Adipose tissue (tissue), 3 donors: ENCODE measurements around the gene TRMO. TPM values are rescaled to one million over a fixed set of nuclear protein-coding genes. Genes with fewer than 3 reads are reported as not detected.
"Not testable (repeated sequence)": the region's sequence is repeated elsewhere in the genome, so short reads cannot be mapped to it uniquely, and the experiment has no call there.

Source experiments
- H3K27ac ChIP-seq: one replicate; pipeline ENCODE4 v1.5.1; 2013; ENCODE audit warnings: low read depth, low read length
- WGBS, 3 donors: extraction: QIAGEN DNeasy Blood & Tissue Kit; methylation state at CpG; one replicate each; pipeline ENCODE4 v1.1.7; 2013; 5-methylcytosine and 5-hydroxymethylcytosine counted together
- polyA plus RNA-seq, 3 donors: library from polyadenylated mRNA; stranded (reverse); fragments of 200-250 nt; gene quantifications; one replicate each; pipeline ENCODE4 v1.2.3, GENCODE V29; 2013
- donor health status: healthy with polysubstance abuse.
- donor health status: Bipolar disorder and iron deficiency.
- donor health status: healthy.

The TRMO gene, protein sequence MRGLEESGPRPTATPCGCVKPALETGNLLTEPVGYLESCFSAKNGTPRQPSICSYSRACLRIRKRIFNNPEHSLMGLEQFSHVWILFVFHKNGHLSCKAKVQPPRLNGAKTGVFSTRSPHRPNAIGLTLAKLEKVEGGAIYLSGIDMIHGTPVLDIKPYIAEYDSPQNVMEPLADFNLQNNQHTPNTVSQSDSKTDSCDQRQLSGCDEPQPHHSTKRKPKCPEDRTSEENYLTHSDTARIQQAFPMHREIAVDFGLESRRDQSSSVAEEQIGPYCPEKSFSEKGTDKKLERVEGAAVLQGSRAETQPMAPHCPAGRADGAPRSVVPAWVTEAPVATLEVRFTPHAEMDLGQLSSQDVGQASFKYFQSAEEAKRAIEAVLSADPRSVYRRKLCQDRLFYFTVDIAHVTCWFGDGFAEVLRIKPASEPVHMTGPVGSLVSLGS
- 10 to 100 TPM in 1 of 3 donors, 1 to 10 TPM in 2; 5.8 to 11.5 (median 6.9) TPM for polyA plus RNA-seq

DNA sequence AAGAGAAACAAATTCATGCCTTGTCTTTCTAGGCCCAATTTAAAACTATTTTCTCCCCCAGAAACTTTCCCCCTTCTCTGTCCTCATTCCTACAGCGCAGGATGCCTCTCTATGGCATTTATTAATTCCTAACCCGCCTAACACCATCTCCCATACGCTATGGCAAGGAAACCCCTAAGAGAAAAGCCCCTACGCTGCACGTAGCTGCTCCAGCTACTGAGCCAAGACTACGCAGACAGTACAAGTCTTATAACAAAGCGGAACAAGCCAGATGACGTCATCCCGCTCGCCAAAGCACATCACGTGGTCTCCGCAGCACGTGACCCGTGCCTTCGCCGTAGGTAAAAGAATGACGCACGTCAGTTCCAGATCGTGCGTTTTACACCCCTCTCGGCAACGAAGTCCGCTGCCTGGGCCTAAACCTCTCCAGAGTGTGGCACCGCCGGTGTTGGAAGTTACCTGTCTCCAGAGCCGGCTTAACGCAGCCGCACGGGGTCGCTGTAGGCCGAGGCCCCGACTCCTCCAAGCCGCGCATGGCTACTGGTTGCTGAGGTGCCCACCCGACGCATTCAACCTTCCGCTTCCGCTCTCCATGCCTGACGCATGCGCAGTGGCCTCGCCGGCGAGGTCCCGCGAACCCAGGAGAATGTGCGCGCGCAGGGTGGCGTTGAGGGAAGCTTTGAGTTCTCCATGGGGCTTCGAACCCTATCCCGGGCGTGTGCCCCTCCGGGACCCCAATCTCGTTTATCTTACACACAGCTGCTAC, at the start of gene TRMO:
Gene TRMO, minus strand, starts transcription at position 542 of the 766 bp plus-strand sequence. Its CDS starts 7 bp downstream, at position 535.
- 0% methylated on average over 54 of the region's 54 CpGs for WGBS, 3 donors
- peak within 1 kb of the TSS; percentile 85 for H3K27ac ChIP-seq

DNA sequence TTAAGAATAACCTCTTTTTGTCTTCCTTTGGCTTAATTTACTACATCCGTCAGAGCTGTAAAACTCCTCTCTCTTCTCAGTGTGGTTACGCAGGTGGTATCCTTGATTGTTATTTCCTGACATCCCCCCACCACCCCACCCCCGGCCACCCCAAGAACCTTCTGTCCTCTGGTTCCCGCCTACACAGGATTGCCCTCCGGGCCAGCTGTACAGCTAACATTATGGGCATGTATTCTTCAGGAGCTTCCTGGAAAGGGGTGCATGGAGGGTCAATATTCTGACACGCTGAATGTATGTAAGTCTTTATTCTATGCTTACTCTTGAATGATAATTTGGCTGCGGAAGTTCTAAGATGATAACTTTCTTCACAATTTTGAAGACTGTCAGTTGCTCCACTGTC, 47.9 kb upstream of the TRMO start:
- WGBS, 3 donors = 47 to 66% (median 54%) methylated on average over 7 of the region's 7 CpGs
- H3K27ac ChIP-seq = no peak overlapping the region

DNA sequence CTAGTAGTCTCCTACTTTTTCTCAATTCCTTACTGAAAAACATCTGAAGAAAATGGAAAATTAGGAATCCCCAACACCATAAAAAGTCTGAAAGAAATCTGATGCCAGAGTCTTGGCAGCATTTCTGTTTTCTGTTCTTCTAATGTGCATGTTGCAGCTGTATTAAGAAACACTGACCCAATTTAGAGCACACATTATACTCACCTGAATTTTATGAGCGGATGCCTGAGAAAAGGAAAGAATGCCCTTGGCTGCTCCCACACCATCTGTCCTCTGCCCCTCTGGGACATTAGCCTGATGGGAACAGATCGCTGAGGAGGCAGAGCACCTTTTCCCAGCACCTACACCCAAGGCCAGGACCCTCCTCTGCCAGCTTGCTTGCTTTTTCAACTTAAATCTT, 46.7 kb upstream of the TRMO start:
- 75 to 91% (median 89%) methylated on average over 2 of the region's 2 CpGs for WGBS, 3 donors
- H3K27ac ChIP-seq = no peak overlapping the region

DNA sequence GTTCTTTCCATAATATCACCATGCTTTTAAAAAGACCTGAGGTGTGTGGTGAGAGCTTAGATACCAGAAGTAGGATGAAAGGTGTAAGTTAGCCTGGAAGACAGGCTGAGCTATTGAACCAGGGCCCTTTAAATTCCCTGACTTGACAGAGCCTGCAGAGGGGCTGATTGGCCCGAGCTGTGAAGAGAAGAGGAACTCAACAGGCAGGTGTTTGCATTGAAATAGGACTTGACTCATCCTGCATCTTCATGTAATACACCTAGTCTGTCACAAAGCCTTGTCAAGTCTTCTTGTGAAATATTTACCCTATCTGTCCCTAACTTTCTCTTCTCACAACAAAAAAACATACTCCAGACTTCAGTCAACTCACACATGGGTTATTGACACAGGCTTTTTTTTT, 44.2 kb upstream of the TRMO start:
- WGBS, 3 donors = 0 to 35% (median 8%) methylated on average over 1 of the region's 1 CpG
- no peak overlapping the region for H3K27ac ChIP-seq

DNA sequence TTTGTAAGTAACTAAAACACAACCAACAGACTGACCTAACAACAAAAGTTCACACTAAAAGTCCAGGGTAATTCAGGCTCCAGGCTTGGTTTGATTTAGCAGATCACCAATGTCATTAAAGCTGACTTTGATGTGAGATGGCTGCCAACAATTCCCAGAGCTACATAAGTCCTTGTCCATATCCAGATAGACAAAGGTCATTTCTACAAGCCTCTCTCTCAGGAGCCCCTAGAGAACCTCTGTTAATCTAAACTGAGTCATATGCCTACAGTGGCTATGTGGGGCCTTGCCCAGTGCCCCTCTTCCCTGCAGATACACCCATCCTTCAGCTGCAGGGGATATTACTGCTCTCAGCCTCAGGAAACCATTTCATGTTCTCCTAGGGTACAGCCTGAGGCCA, 42.6 kb upstream of the TRMO start:
- no peak overlapping the region for H3K27ac ChIP-seq

DNA sequence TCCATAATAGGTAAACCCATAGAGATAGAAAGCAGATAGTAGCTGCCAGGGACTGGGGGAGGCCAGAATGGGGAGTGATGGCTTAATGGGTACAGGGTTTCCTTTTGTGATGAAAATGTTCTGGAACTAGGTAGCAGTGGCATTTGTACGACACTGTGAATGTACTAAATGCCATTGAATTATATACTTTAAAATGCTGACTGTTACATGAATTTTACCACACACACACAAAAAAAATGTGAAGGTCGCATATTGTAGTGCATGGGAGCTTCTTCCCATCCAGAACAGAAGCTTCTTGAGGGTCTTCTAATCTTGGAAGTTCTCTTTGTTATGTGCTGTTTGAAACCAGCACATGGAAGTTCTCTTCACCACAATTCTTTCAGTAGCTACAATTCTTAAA, 40.9 kb upstream of the TRMO start:
- WGBS, 3 donors = 66 to 78% (median 77%) methylated on average over 2 of the region's 2 CpGs
- no peak overlapping the region for H3K27ac ChIP-seq

DNA sequence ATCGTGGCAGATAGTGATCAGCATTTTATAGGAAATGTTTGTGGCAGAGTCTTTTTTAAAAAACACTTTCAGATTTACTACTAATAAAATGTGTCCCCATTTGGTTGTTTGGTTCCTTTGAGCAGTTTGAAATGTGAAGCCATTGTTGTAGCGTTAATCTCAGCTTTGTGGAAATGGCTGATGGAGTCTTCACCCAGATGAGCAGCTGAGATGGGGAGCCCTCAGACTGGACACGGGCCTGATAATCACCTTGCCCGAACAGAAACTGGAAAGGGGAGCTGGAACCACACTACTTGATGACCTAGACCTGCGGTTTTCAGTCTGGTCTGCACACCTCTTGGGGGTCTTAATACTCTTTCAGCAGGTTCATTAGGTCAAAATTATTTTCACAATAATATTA, 40.3 kb upstream of the TRMO start:
- WGBS, 3 donors = 82 to 90% (median 87%) methylated on average over 5 of the region's 5 CpGs
- no peak overlapping the region for H3K27ac ChIP-seq

DNA sequence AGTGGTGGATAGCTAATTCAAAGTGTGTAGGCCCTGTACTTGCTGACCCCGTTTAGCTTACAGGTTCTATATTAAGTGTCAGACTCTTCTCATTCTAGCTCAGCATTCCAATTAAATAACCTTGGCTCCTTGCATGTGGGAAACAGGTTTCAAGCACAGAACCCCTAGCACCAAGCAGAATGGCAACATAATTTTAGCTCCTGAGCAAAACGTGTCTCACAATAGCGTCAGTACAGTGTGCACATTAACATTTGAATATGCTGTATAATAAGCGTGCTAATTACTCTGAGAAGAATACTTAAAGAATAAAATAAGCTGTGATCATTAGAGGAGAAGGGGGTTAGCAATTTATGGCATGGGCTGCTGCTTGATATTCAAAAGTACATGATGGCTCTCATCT, 39.8 kb upstream of the TRMO start:
- H3K27ac ChIP-seq = no peak overlapping the region
- WGBS, 3 donors = 60 to 81% (median 80%) methylated on average over 4 of the region's 4 CpGs

DNA sequence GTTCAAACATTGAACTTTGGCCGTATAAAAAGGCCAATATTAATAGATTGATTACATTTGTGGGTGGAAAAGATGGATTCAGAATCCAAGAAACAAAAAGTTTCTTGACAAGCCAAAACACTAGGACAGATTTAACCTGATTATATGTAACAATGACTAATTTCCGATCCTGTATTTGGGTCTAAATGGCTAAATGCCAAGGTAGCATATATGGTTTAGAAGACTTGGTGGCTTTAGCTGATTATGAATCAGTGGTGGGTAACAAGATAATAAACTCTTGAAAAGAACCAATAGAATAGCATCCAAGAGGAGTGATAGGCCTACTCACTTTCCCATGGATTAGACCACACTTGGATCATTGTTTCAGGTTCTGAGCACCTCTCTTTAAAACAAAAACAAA, 39.1 kb upstream of the TRMO start:
- 76 to 91% (median 89%) methylated on average over 2 of the region's 2 CpGs for WGBS, 3 donors
- no peak overlapping the region for H3K27ac ChIP-seq

DNA sequence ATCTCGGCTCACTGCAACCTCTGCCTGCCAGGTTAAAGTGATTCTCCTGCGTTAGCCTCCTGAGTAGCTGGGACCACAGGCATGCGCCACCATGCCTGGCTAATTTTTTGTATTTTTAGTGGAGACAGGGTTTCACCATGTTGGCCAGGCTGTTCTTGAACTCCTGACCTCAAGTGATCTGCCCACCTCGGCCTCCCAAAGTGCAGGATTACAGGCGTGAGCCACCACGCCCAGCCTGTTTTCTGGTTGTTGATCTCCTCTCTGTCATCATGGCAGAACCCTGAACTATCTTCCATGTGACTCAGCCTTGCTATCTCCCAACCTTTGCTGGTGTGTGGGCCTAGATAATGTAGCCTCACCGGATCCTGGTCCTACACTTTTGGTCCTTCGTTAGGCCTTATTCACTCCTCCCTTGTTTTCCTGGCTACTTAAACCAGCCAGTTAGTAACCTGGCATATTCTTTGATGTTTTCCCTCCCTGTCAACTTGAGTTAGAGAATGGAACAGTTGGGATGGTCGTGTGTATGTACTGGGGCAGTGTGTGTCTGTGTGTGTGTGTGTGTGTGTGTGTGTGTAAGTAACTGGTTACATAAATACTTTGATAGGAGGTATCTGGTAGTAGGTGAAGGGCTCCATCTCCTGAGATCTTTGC, 38.5 kb upstream of the TRMO start:
- 87 to 91% (median 87%) methylated on average over 9 of the region's 9 CpGs for WGBS, 3 donors
- H3K27ac ChIP-seq = not testable (repeated sequence)

DNA sequence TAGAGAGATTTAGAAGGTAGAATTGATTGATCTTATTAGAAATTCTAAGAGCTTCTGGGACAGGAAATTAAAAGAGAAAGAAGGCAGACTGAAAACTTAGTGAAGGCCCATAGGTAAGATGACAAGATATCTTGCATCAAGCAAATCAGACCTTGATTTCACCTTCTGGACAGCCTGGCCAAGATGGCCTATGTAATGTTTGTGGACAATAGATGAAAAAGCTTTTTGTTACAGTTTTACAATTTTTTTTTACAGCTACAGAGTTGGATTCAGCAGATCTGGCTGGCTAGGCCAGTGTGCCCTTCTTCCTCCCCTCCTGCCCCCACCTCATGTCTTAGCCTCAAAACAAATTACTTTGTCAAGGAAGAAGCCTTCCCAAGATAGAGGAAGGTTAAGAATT, 37.3 kb upstream of the TRMO start:
- no peak overlapping the region for H3K27ac ChIP-seq

DNA sequence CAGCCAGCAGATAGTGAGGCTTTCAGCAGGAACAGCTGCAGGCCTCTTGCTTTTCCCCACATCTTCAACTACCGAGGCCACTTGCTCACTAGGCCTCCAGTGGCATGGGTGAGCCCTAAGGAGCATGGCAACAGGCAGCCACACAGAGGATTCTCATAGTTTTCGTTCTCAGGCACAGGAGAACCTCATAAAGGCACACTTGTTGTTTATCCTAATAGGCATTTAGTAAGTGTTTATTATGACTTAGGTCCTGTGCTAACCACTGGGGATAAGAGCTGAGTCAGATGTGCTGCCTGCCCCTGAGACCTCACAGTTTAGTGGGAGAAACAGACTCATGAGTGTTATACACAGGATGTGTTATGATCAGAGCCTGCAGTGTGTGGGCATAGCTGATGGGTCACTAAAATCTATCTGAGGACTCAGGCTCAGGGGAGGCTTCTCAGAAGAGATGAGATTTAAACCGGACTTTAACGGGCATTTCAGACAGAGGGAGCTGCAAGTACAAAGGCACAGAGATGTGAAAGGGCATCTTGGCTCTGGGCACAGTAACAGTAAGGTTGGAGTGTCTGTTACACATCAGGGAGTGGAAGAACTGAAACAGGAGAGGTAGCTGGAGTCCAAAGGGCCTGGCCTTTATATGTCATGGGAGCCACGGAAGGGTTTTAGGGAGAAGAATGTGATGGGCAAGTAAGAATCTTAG, 36.7 kb upstream of the TRMO start:
- H3K27ac ChIP-seq = no peak overlapping the region
- WGBS, 3 donors = 69 to 75% (median 72%) methylated on average over 5 of the region's 5 CpGs

DNA sequence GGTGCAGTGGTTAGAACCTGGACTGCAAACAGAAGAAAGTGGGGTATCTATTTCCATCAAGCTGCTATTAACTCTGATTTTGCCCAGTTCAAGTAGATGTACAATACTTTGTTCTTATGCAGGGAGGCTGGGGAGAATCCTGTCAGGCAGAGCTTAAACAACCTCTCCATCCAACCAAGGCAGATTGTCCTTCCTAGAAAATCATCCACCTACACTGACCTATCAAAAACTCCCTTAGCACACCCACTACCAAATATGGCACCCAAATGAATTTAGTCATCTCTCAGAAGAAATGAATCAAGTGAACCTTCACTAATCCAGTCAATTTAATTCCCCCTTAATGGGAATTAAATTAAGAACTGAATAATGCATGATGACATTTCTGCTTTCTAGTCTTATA, 34.0 kb upstream of the TRMO start:
- H3K27ac ChIP-seq = no peak overlapping the region

DNA sequence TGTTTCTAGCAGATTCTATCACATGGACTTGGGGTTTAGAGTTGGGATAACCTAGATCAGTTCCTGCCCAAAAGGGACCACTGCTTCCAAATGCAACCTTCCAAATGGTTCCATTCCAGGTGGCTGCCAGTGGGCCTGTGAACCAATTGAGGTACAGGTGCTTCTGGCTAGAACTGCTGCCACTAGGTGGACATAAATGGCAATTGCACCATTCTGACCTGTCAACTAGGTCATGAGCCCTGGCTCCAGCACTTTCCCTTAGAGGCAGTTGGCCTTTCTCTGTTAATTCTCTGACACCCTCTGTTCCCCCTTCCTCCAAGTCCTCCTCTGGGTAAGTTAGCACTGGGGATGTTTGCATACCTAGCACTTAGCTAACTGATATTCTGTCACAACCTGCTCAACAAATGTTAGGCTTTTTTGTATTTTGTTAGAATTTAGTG, 32.3 kb upstream of the TRMO start:
- H3K27ac ChIP-seq = no peak overlapping the region

DNA sequence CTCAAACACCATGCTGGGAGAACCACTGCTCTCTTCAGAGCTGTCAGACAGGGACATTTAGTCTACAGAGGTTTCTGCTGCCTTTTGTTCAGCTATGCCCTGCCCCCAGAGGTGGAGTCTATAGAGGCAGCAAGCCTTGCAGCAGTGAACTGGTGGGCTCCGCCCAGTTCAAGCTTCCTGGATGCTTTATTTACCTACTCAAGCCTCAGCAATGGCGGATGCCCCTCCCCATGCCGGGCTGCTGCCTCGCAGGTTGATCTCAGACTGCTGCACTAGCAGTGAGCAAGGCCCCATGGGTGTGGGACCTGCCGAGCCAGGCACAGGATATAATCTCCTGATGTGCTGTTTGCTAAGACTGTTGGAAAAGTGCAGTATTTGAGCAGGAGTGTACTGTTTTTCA, 28.6 kb upstream of the TRMO start:
- WGBS, 3 donors = 84 to 95% (median 89%) methylated on average over 5 of the region's 5 CpGs

DNA sequence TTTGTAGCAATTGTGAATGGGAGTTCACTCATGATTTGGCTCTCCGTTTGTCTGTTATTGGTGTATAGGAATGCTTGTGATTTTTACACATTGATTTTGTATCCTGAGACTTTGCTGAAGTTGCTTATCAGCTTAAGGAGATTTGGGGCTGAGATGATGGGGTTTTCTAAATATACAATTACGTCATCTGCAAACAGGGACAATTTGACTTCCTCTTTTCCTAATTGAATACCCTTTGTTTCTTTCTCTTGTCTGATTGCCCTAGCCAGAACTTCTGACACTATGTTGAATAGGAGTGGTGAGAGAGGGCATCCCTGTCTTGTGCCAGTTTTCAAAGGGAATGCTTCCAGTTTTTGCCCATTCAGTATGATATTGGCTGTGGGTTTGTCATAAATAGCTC, 24.8 kb upstream of the TRMO start:
- WGBS, 3 donors = 41 to 48% (median 48%) methylated on average over 2 of the region's 2 CpGs

More for the DNA sequence above, 28.6 kb upstream of the TRMO start:
- H3K27ac ChIP-seq = not testable (repeated sequence)

DNA sequence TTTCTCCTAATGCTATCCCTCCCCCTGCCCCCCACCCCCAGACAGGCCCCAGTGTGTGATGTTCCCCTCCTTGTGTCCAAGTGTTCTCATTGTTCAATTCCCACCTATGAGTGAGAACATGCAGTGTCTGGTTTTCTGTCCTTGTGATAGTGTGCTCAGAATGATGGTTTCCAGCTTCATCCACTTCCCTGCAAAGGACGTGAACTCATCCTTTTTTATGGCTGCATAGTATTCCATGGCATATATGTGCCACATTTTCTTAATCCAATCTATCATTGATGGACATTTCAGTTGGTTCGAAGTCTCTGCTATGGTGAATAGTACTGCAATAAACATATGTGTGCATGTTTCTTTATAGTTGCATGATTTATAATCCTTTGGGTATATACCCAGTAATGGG, 23.2 kb upstream of the TRMO start:
- WGBS, 3 donors = 73 to 95% (median 95%) methylated on average over 2 of the region's 2 CpGs
- H3K27ac ChIP-seq = not testable (repeated sequence)

More for the DNA sequence above, 24.8 kb upstream of the TRMO start:
- H3K27ac ChIP-seq = not testable (repeated sequence)

DNA sequence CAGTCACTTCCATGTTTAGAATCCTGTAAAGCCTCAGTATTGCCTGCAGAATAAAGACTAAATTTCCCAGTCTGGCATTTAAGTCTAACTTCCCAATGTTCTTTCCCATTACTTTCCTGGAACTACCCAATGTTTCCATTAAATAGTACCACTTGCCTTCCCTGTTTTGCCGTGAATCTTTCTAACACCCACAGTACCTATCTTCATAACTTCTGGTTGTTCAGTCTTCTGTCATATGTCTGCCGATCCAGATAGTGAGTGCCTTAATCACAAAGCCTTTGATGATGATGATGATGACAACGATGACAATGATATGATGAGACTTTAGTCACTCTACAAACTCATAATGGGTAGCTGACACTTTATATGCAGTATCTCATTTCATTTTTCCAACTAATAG, 22.3 kb upstream of the TRMO start:
- no peak overlapping the region for H3K27ac ChIP-seq
- WGBS, 3 donors = 73 to 86% (median 81%) methylated on average over 3 of the region's 3 CpGs

DNA sequence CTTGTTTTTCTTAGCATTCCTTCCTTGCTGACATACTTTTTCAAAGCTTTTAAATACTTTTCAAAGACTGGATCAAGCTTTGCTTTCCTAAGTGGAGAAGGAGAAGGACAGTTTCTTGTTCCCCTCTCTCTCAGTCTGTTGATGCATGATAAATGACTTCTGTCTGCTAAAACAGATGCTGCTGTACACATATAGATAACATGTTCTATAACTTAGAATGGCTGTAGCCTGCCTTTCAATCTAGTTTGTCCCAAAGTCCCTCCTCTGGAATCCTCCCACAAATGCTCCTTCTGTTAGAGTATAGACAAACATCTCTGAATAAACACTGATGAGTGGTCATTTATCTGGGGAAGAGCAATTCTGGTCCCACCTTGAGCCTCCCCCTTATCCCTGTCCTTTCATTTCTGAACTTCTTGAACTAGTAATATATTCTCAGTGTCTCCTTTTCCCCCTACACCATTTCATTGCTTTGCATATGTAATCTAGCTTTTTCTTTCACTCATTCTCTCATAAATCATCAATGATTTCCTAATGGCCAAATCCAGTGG, 21.1 kb upstream of the TRMO start:
- no peak overlapping the region for H3K27ac ChIP-seq
